ENCODE data around the gene GSTM5.

GSTM5 gene

DNA sequence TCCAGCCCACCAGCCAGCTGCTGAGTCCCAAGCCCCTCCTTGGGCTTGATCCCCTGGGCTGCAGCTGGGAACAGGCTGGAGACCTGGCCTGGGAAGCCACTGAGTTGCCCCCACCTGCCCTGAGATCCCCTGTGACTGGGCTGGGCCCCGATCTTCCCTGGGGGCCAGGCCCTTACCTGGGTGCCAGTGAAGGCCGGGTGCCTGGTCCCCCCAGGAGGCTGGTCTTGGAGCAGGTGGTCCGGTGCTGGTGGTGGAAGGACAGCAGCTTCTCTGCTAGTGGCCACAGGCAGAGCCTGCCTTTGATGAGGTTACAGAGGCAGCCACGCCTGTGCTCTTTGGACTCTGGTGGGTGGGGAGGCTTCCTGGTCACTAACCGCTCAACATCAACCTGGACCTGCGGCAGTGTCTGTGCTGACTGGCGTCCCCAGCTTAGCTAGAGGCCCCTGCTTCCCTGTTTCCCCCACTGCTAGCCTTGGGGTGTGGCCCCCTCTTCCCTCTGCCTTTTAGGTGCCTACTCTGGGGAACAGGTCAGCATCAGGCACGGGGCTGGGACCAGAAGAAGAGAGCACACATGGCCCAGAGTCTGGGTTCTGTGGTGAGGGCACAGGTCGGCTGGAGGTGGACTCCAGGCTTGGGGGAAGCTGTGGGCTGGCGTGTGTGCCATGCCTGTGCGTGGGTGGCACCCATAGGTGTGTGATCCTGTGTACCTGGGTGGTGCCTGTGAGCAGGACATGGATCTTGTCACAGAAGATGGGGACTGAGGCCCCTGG, 51.8 kb downstream of the GSTM5 start, which contains the start of gene EPS8L3:
Gene EPS8L3, minus strand, starts transcription at position 278 of the 770 bp plus-strand sequence. CDS start 2,174 bp downstream, outside the sequence.
- Histone ChIP-seq H3K4me1 (ENCODE audit: low read length) (peaks cover 7% of the 10 kb centered on the region; the same call in 1 of the 2 replicates), H3K9ac (ENCODE audit: low read length) (no peak within 1 kb of the TSS), H3K36me3 (replicated peaks; ENCODE audit: low read depth, low read length) (no peaks in the 10 kb centered on the region), H4K20me1 (ENCODE audit: insufficient read depth, low read length) (no peaks in the 10 kb centered on the region), H3K27ac (ENCODE audit: low read length) (no peak within 1 kb of the TSS), H3K79me2 (ENCODE audit: low read length) (no peaks in the 10 kb centered on the region), H3K4me3 (ENCODE audit: low read length) (no peak within 1 kb of the TSS), H3K9me3 (ENCODE audit: insufficient read depth, low read length) (no peaks in the 10 kb centered on the region), H3K4me2 (ENCODE audit: low read length) (no peak within 1 kb of the TSS), H3K27me3 (ENCODE audit: low read depth, low read length) (no peaks in the 10 kb centered on the region), H2AFZ (ENCODE audit: low read depth, low read length) (peak within 1 kb of the TSS; percentile 2; the same call in 1 of the 2 replicates)
- TF ChIP-seq, protein P1, sequence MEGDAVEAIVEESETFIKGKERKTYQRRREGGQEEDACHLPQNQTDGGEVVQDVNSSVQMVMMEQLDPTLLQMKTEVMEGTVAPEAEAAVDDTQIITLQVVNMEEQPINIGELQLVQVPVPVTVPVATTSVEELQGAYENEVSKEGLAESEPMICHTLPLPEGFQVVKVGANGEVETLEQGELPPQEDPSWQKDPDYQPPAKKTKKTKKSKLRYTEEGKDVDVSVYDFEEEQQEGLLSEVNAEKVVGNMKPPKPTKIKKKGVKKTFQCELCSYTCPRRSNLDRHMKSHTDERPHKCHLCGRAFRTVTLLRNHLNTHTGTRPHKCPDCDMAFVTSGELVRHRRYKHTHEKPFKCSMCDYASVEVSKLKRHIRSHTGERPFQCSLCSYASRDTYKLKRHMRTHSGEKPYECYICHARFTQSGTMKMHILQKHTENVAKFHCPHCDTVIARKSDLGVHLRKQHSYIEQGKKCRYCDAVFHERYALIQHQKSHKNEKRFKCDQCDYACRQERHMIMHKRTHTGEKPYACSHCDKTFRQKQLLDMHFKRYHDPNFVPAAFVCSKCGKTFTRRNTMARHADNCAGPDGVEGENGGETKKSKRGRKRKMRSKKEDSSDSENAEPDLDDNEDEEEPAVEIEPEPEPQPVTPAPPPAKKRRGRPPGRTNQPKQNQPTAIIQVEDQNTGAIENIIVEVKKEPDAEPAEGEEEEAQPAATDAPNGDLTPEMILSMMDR (IDR thresholded peaks at IDR 0.05; ENCODE audit: low read depth, low read length): no peak
- TF ChIP-seq EZH2phosphoT487 (IDR thresholded peaks at IDR 0.05; ENCODE audit: low read depth): no peak

DNA sequence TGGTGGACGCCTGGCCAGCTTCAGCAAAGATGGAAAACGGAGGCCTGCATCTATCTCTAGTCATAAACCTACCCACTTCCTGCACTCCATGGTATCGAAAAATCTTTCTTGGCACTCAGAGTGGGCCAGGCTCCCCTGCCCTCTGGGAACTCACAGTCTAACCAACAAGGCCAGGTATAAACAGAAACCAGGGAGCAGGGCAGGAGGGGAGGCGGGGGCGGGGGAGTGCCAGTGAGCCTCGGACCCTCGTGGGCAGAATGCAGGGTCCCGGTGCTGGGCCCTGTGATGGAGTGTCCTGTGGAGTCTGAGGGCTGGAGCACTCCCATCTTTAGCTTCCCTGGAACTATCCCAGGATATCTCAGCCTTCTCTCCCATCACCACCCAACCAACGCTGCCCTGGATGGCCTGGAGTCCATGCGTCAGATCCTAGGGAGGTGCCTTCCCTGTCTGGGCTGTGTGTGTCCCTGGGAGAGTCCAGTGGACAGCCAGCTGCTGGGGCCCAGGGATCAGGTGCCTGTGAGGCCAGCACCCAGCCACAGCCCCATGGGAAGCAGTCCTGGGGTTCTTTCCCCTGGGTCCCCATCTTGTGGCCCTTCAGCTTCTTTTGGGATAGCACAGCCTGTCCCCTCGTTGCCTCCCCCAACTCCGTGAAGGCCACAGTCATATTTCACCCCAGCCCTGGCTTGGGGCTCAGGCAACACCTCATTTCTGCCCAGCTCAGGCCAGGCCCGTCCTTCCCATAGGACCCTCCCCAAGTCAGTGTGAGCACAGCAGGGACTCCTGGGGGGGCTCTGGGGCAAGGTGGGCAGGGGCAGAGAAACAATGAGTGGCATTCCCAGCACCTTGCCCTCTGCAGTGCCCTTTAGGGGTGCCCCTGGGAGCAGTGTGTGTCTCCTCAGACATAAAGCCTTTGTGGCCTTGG, 52.8 kb downstream of the GSTM5 start:
- Histone ChIP-seq H3K9ac (ENCODE audit: low read length) (no peak overlapping the region), H4K20me1 (ENCODE audit: insufficient read depth, low read length) (no peaks in the 10 kb centered on the region)

DNA sequence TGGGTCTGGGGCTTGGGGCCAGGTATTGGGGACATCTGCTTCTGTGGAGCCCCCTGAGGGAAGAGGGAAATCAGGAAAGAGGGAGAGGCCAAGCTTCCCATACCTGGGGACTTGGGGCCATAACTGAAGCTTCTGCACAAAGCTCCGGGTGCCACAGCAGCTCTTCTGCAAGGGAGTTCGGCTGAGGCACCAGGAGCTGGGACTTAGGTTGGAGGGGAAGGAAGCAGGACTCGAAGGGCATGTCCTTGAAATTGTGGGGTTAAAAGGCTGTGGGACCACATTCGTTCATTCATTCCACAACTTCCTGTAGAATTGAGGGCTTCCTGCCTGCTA, 53.4 kb downstream of the GSTM5 start:
- Histone ChIP-seq H3K27me3 (ENCODE audit: low read depth, low read length) (no peaks in the 10 kb centered on the region), H3K4me3 (ENCODE audit: low read length) (no peak overlapping the region), H3K79me2 (ENCODE audit: low read length) (no peaks in the 10 kb centered on the region), H3K4me2 (ENCODE audit: low read length) (no peak overlapping the region), H3K27ac (ENCODE audit: low read length) (no peak overlapping the region), H3K9ac (ENCODE audit: low read length) (no peak overlapping the region), H3K9me3 (ENCODE audit: insufficient read depth, low read length) (no peaks in the 10 kb centered on the region), H3K4me1 (ENCODE audit: low read length) (peaks cover 7% of the 10 kb centered on the region; the same call in 1 of the 2 replicates), H2AFZ (ENCODE audit: low read depth, low read length) (no peak overlapping the region), H4K20me1 (ENCODE audit: insufficient read depth, low read length) (no peaks in the 10 kb centered on the region), H3K36me3 (replicated peaks; ENCODE audit: low read depth, low read length) (no peaks in the 10 kb centered on the region)
- TF ChIP-seq, protein P1 (IDR thresholded peaks at IDR 0.05; ENCODE audit: low read depth, low read length): no peak
- TF ChIP-seq EZH2phosphoT487 (IDR thresholded peaks at IDR 0.05; ENCODE audit: low read depth): no peak

More for the DNA sequence above, 52.8 kb downstream of the GSTM5 start:
- H3K79me2 ChIP-seq (ENCODE audit: low read length): no peaks in the 10 kb centered on the region
- H3K4me3 ChIP-seq (ENCODE audit: low read length): no peak overlapping the region
- no peak overlapping the region for H2AFZ ChIP-seq (ENCODE audit: low read depth, low read length)
- H3K27ac ChIP-seq (ENCODE audit: low read length): no peak overlapping the region
- H3K4me2 ChIP-seq (ENCODE audit: low read length): no peak overlapping the region
- TF ChIP-seq EZH2phosphoT487 (IDR thresholded peaks at IDR 0.05; ENCODE audit: low read depth): no peak
- TF ChIP-seq, protein P1 (IDR thresholded peaks at IDR 0.05; ENCODE audit: low read depth, low read length): no peak
- H3K4me1 ChIP-seq (ENCODE audit: low read length): peaks cover 7% of the 10 kb centered on the region; the same call in 1 of the 2 replicates
- no peaks in the 10 kb centered on the region for H3K27me3 ChIP-seq (ENCODE audit: low read depth, low read length)
- no peaks in the 10 kb centered on the region for H3K36me3 ChIP-seq (replicated peaks; ENCODE audit: low read depth, low read length)
- no peaks in the 10 kb centered on the region for H3K9me3 ChIP-seq (ENCODE audit: insufficient read depth, low read length)
